Measurements from ENCODE around the gene IPO5.
A peak's percentile ranks its signal among the peaks of the same experiment; 100 is the strongest.
"Not testable (repeated sequence)": the region's sequence is repeated elsewhere in the genome, so short reads cannot be mapped to it uniquely, and the experiment has no call there.

Gene IPO5

DNA sequence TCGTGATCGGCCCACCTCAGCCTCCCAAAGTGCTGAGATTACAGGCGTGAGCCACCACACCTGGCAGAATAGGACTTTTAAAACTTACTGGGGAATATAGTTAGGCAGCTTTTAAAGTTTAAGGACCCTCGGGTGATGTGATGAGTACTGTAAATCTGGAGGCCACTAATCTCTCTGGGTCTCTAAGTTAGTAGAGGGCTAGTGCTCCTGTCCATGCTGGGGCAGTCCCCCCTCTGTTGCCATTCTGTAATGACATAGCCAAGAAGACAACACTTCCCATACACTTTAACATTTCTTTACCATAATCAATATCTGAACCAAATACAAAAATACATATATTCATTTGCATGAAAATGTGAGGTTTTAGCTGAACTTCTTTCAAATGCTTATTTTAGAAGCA, 65.7 kb downstream of the IPO5 start:
- DNase-seq: no peak

DNA sequence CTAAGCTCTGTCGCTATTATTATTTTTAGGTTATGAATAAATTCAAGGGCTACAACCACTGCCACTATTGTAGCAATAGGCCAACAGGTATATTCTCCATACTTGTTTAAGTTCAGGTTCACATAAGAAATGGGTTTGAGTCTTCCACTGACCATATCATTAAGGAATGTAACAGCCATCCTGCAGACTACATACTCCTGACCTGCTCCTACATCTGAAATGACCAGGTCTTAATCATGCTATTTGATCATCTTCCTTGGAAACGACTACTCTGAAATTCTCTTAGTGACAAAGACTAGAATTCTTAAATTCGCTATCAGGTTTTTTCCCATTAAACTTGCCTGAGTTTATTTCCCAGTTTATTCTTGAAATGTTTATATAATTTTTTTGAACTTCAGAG, 66.8 kb downstream of the IPO5 start:
- DNase-seq: no peak

- DNase-seq: peak; percentile 72
Observed at GRCh38 chr13:98022210-98022609, 68.7 kb downstream of the IPO5 start.

- no peak for DNase-seq
Observed at GRCh38 chr13:98025480-98026025, 72.1 kb downstream of the IPO5 start.

GRCh38 chr13:98026457-98026857, 73.0 kb downstream of the IPO5 start:
- no peak for DNase-seq

GRCh38 chr13:98032168-98032567, 78.7 kb downstream of the IPO5 start:
- DNase-seq: no peak

DNA sequence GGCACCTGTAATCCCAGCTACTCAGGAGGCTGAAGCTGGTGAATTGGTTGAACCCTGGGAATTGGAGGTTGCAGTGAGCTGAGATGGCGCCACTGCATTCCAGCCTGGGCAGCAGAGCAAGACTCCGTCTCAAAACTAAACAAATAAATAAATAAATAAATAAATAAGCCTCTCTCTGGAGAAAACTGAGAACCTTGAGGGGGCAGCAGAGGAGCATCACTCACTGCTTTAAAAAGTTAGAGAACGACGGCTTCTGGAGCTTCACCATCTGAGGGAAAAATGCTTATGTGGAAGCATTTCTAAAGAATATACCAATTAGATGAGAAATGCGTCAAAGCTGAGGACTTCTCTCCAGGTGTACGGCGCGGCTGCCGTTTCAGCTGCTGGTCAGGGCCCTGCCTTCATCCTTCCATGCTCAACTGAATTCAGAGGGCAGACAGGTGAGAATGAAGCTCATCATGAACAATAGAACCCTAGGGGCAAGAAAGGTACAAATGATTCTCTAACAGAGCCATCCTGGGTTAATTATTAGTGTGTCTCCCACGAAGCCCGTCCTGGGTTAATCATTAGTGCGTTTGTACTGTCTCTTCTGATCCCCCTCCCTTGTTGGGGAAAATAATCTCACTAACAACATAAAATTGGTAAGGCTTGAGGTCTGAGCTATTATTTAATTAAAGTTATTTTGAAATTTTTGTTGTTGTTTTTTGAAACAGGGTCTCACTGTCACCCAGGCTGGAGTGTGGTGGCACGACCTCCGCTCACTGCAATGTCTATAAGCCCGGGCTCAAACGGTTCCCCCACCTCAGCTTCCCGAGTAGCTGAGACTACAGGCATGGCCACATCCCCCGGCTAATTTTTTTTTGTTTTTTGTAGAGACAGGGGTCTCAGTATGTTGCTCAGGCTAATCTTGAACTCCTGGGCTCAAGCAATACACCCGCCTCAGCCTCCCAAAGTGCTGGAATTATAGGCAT, 80.1 kb downstream of the IPO5 start:
- DNase-seq: peak; percentile 65

GRCh38 chr13:98035373-98035772, 81.9 kb downstream of the IPO5 start:
- no peak for DNase-seq

DNA sequence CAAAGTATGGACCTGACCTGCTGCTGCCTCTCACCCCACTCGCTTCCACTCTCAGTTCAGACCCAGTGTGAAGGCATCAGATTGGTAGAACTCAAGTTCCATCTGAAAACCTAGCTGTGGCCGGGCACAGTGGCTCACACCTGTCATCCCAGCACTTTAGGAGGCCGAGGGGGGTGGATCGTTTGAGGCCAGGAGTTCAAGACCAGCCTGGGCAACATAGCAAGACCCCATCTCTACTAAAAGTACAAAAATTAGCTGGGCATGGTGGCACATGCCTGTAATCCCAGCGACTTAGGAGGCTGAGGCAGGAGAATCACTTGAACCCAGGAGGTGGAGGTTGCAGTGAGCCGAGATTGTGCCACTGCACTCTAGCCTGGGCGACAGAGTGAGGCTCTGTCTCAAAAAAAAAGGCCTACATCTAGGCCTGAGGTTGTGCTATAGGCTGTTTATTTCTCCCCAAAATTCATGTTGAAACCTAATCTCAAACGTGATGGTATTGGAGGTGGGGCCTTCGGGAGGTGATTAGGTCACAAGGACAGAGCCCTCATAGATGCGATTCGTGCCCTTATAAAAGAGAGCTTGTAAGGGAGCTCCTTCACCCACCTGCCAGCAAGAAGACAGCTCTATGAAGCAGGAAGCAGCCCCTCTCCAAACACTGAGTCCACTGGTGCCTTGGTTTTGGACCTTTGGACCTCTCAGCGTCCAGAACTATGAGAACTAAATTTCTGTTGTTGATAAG, 83.3 kb downstream of the IPO5 start:
- DNase-seq: peak; percentile 9

- DNase-seq: peak; percentile 17
Observed at GRCh38 chr13:98039261-98039660, 85.8 kb downstream of the IPO5 start.

- DNase-seq: peak; percentile 35
Observed at GRCh38 chr13:98039964-98040363, 86.5 kb downstream of the IPO5 start.

DNA sequence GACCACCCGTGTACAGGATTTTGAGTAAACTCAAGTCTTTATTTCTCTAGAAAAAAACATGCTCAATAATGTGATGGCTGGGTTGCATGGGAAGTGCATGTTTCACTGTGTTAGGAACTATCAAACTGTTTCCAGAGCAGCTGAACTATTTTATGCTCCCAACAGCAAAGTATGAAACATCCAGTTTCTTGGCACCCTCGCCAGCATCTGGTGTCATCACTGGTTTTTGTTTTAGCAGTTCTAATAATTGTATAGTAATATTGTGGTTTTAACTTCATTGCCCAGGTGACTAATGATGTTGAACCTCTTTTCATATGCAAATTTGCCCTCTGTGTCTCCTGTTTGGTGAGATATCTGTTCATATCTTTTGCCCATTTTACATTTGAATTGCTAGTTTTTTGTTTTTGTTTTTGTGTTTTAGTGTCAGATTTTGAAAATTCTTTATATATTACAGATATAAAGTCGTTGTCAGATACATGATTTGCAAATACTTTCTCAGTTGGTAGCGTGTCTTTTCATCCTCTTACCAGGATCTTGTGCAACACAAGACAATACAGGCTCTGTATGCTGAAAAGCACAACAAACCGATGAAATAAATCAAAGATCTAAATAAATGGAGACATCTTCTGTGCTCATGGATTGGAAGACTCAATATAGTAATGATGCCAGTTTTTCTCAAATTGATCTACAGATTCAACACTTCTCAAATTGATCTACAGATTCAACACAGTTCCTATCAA, 87.8 kb downstream of the IPO5 start:
- DNase-seq: no peak

GRCh38 chr13:98044301-98044700, 90.8 kb downstream of the IPO5 start:
- DNase-seq: peak; percentile 78

DNA sequence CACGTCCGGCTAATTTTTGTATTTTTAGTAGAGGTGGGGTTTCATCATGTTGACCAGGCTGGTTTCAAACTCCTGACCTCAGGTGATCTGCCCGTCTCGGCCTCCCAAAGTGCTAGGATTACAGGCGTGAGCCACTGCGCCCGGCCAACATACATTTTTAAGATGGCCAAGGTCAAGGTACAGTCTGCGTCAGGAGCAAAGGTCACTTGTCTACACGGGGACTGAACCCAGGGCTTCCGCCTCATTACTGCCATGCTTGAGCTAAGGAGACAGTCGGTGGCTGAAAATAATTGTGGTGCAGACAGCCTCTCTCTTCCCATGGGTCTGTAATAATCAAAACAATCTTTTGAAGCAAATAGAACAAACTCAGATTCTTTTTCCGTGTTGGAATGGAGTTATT, 94.3 kb downstream of the IPO5 start:
- DNase-seq: not testable (repeated sequence)

GRCh38 chr13:98048265-98048664, 94.8 kb downstream of the IPO5 start:
- DNase-seq: no peak

DNA sequence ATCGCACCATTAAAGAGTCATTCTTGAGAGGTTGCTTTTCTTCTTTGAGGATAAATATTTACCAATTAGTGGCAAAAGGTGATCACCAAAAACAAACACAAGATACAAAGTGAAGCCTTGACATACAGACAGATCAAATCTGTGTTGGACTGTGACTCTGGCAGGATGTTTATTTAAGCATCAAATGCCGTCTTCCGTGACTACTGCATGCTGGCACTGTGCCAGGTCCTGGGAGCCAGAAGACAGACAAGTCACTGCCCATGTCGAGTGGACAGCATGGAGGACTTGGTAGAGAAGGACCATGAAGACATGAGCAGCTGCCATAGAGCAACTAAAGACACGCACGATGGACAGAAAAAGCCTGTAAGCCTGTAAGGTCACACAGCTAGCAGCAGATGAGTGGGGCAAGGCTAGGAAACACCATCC, 96.6 kb downstream of the IPO5 start:
- DNase-seq: no peak

DNA sequence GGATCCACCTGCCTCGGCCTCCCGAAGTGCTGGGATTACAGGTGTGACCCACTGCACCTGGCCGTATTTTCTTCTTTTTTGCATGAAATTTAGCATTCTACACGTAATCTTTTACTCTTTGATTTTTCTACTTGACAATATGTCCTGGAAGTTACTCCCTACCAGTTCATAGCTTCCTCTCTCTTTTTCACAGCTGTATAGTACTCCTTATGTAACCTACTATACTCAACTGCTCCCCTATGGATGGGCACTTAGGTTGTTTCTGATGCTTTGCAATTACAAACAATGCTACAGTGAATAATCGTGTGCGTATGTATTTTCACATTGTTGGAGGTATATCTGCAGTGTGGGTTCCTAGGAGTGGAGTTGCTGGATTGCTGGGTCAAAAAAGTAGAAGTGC, 98.9 kb downstream of the IPO5 start:
- DNase-seq: no peak

DNA sequence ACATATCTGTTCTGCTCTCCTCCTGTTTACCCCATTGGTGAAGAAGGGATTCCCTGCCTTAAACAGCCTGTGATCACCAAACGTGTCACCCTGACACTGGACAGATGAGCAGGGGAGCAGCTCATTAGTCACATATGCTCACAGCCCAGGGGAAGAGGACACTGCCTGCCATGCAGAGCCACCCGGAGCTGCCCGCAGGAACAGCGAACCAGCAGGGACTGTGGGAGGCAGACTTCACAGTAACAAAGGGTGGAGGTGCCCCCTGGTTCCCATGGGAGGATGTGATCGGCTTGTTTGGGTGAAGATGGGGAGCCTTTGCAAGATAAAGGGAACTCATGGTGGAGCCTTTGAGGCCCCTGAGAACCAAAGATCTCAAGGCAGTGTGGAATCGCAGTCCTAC, 100.8 kb downstream of the IPO5 start:
- DNase-seq: no peak

GRCh38 chr13:98055623-98056022, 102.1 kb downstream of the IPO5 start:
- no peak for DNase-seq

GRCh38 chr13:98056839-98057410, 103.5 kb downstream of the IPO5 start:
- DNase-seq: no peak

DNA sequence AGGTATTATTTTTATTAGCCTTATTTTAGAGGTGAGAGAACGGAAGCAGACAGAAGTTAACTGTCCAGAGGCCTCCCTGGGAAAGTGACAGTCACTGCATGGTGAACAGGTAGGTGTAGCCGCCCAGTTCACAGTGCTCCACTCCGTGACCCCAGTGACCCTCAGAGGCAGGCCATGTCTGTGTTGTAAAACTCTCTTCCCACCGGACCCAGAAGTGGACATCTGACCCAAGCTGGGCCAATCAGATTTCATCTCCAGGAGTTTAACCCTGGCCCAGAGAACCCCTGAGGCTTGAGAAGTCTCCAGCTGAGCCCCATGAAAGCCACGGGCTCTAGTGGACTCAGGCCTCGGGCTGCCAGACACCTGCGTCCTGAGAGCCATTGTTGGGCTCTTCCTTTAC, 105.8 kb downstream of the IPO5 start:
- no peak for DNase-seq

- no peak for DNase-seq
Observed at GRCh38 chr13:98060282-98060681, 106.8 kb downstream of the IPO5 start.

- DNase-seq: no peak
Observed at GRCh38 chr13:98065468-98065867, 112.0 kb downstream of the IPO5 start.

Measured in islet precursor cell (in vitro differentiated cells).